GM12878 (cell line): ENCODE data around the gene KLHL25. TPM values are rescaled to one million over a fixed set of nuclear protein-coding genes. Genes with fewer than 3 reads are reported as not detected.

Experiments
- CREB1 ChIP-seq: IDR thresholded peaks from 2 replicates; pipeline ENCODE4 v1.6.1; 2012; ENCODE audit warnings: low read depth, mild to moderate bottlenecking, inconsistent platforms
- EED ChIP-seq: sonication (generic); IDR thresholded peaks from 2 replicates; pipeline ENCODE4 v1.6.1; 2016; ENCODE audit warnings: antibody characterized with exemption, low read depth
- MYC ChIP-seq: IDR thresholded peaks from 2 replicates; pipeline ENCODE4 v1.6.1; 2011; ENCODE audit warnings: mild to moderate bottlenecking, low read length, moderate library complexity, inconsistent platforms; ENCODE audit not compliant: insufficient read depth, insufficient replicate concordance, insufficient read length, severe bottlenecking
- SREBF1 ChIP-seq: IDR thresholded peaks from 2 replicates; pipeline ENCODE4 v1.6.1; 2012; ENCODE audit warnings: mild to moderate bottlenecking, low read length
- TAF1 ChIP-seq: IDR thresholded peaks from 2 replicates; pipeline ENCODE4 v1.6.1; 2011; ENCODE audit warnings: mild to moderate bottlenecking, low read depth, low read length, borderline replicate concordance
- ZNF274 ChIP-seq: IDR thresholded peaks from one replicate; pipeline ENCODE4 v1.8.0; 2011; ENCODE audit not compliant: insufficient read length, insufficient read depth
- polyA plus RNA-seq, 11 experiments: library from polyadenylated mRNA; depleted of rRNA in 4 of 11; unstranded in 6 of 11; stranded (reverse) in 5 of 11; fragments of >200 nt; fragmentation: Nextera tagmentation in 4 of 11; fragmentation: Illumina TruSeq in 1 of 11; extraction: Ambion mirVana in 4 of 11; extraction: Trizol in 1 of 11; gene quantifications; 1 replicate in 1 of 11; 2 replicates in 10 of 11; pipeline versions ENCODE4 v1.2.1 to v1.2.3, GENCODE V29; 2011 to 2016; ENCODE audit warnings: inconsistent platforms in 2 of 11, missing spikeins in 2 of 11, low read depth in 1 of 11
- total RNA-seq, 4 experiments: library from RNA; depleted of rRNA in 3 of 4; stranded (reverse); fragments of >200 nt in 3 of 4; fragmentation: Illumina TruSeq in 1 of 4; extraction: Trizol in 1 of 4; gene quantifications; 2 replicates each; pipeline versions ENCODE4 v1.2.1 to v1.2.3, GENCODE V29; 2013 to 2021
- TF ChIP-seq, protein P1 (sequence below): IDR thresholded peaks from 2 replicates; pipeline ENCODE4 v1.6.1; 2012; ENCODE audit warnings: improper control_type of control experiment, low read depth, low read length; ENCODE audit not compliant: insufficient replicate concordance
- TF ChIP-seq, protein P2 (sequence below): fragments of 450-650 bp; conservative IDR thresholded peaks from 2 replicates; pipeline ENCODE4 v1.6.1; 2017; ENCODE audit warnings: mild to moderate bottlenecking, moderate library complexity
- TF ChIP-seq, protein P3 (sequence below): fragments of 150-350 bp; IDR thresholded peaks from 2 replicates; pipeline ENCODE4 v1.6.1; 2014; ENCODE audit warnings: mild to moderate bottlenecking, low read depth, low read length
- TF ChIP-seq, protein P4 (sequence below): fragments of 450-650 bp; IDR thresholded peaks from 2 replicates; pipeline ENCODE4 v1.6.1; 2017; ENCODE audit warnings: mild to moderate bottlenecking, moderate library complexity
- TF ChIP-seq, protein P5 (sequence below): fragments of 450-650 bp; IDR thresholded peaks from 2 replicates; pipeline ENCODE4 v1.6.1; 2018; ENCODE audit warnings: mild to moderate bottlenecking, low read depth, moderate library complexity; ENCODE audit not compliant: partially characterized antibody

The KLHL25 gene
- total and polyA plus RNA-seq, 10 of the 15 experiments (the other 5 are each of a cell fraction or from before 2014, with no cell fraction given): 0.04 to 3.0 (median 2.1) TPM; not detected in 1

DNA sequence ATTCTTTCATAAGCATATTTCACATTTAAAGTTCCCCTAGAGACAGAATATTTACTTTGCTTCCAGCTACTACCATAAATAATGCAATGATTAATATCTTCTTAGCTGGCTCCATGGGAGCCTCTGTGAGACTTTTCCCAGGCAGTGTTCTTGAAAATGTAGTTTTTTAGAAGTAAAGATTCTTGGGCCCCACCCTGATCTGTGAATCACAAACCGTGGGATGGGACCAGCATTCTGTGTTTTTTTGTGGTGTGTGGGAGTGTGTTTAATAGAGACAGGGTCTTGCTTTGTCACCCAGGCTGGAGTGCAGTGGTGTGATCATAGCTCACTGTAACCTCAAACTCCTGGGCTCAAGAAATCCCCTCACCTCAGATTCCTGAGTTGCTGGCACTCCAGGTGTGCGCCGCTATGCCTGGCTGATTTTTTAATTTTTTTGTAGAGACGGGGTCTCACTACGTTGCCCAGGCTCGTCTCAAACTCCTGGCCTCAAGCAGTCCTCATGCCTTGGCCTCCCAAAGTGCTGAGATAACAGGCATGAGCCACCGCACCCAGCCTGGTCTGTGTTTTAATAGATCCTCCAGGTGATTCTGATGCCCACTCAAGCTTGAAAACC, 83.0 kb downstream of the KLHL25 start (continued):
- TF ChIP-seq, protein P1, sequence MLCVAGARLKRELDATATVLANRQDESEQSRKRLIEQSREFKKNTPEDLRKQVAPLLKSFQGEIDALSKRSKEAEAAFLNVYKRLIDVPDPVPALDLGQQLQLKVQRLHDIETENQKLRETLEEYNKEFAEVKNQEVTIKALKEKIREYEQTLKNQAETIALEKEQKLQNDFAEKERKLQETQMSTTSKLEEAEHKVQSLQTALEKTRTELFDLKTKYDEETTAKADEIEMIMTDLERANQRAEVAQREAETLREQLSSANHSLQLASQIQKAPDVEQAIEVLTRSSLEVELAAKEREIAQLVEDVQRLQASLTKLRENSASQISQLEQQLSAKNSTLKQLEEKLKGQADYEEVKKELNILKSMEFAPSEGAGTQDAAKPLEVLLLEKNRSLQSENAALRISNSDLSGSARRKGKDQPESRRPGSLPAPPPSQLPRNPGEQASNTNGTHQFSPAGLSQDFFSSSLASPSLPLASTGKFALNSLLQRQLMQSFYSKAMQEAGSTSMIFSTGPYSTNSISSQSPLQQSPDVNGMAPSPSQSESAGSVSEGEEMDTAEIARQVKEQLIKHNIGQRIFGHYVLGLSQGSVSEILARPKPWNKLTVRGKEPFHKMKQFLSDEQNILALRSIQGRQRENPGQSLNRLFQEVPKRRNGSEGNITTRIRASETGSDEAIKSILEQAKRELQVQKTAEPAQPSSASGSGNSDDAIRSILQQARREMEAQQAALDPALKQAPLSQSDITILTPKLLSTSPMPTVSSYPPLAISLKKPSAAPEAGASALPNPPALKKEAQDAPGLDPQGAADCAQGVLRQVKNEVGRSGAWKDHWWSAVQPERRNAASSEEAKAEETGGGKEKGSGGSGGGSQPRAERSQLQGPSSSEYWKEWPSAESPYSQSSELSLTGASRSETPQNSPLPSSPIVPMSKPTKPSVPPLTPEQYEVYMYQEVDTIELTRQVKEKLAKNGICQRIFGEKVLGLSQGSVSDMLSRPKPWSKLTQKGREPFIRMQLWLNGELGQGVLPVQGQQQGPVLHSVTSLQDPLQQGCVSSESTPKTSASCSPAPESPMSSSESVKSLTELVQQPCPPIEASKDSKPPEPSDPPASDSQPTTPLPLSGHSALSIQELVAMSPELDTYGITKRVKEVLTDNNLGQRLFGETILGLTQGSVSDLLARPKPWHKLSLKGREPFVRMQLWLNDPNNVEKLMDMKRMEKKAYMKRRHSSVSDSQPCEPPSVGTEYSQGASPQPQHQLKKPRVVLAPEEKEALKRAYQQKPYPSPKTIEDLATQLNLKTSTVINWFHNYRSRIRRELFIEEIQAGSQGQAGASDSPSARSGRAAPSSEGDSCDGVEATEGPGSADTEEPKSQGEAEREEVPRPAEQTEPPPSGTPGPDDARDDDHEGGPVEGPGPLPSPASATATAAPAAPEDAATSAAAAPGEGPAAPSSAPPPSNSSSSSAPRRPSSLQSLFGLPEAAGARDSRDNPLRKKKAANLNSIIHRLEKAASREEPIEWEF: no peak
- TF ChIP-seq TAF1: no peak
- TF ChIP-seq MYC: no peak
- TF ChIP-seq CREB1: no peak
- TF ChIP-seq ZNF274: no peak
- TF ChIP-seq, protein P2, sequence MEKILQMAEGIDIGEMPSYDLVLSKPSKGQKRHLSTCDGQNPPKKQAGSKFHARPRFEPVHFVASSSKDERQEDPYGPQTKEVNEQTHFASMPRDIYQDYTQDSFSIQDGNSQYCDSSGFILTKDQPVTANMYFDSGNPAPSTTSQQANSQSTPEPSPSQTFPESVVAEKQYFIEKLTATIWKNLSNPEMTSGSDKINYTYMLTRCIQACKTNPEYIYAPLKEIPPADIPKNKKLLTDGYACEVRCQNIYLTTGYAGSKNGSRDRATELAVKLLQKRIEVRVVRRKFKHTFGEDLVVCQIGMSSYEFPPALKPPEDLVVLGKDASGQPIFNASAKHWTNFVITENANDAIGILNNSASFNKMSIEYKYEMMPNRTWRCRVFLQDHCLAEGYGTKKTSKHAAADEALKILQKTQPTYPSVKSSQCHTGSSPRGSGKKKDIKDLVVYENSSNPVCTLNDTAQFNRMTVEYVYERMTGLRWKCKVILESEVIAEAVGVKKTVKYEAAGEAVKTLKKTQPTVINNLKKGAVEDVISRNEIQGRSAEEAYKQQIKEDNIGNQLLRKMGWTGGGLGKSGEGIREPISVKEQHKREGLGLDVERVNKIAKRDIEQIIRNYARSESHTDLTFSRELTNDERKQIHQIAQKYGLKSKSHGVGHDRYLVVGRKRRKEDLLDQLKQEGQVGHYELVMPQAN: no peak
- TF ChIP-seq, protein P3, sequence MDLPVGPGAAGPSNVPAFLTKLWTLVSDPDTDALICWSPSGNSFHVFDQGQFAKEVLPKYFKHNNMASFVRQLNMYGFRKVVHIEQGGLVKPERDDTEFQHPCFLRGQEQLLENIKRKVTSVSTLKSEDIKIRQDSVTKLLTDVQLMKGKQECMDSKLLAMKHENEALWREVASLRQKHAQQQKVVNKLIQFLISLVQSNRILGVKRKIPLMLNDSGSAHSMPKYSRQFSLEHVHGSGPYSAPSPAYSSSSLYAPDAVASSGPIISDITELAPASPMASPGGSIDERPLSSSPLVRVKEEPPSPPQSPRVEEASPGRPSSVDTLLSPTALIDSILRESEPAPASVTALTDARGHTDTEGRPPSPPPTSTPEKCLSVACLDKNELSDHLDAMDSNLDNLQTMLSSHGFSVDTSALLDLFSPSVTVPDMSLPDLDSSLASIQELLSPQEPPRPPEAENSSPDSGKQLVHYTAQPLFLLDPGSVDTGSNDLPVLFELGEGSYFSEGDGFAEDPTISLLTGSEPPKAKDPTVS: no peak
- TF ChIP-seq SREBF1: no peak
- peak; percentile 66 for TF ChIP-seq EED
- TF ChIP-seq, protein P4, sequence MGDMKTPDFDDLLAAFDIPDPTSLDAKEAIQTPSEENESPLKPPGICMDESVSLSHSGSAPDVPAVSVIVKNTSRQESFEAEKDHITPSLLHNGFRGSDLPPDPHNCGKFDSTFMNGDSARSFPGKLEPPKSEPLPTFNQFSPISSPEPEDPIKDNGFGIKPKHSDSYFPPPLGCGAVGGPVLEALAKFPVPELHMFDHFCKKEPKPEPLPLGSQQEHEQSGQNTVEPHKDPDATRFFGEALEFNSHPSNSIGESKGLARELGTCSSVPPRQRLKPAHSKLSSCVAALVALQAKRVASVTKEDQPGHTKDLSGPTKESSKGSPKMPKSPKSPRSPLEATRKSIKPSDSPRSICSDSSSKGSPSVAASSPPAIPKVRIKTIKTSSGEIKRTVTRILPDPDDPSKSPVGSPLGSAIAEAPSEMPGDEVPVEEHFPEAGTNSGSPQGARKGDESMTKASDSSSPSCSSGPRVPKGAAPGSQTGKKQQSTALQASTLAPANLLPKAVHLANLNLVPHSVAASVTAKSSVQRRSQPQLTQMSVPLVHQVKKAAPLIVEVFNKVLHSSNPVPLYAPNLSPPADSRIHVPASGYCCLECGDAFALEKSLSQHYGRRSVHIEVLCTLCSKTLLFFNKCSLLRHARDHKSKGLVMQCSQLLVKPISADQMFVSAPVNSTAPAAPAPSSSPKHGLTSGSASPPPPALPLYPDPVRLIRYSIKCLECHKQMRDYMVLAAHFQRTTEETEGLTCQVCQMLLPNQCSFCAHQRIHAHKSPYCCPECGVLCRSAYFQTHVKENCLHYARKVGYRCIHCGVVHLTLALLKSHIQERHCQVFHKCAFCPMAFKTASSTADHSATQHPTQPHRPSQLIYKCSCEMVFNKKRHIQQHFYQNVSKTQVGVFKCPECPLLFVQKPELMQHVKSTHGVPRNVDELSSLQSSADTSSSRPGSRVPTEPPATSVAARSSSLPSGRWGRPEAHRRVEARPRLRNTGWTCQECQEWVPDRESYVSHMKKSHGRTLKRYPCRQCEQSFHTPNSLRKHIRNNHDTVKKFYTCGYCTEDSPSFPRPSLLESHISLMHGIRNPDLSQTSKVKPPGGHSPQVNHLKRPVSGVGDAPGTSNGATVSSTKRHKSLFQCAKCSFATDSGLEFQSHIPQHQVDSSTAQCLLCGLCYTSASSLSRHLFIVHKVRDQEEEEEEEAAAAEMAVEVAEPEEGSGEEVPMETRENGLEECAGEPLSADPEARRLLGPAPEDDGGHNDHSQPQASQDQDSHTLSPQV: peak; percentile 5; the same call in 1 of the 2 replicates
- TF ChIP-seq, protein P5, sequence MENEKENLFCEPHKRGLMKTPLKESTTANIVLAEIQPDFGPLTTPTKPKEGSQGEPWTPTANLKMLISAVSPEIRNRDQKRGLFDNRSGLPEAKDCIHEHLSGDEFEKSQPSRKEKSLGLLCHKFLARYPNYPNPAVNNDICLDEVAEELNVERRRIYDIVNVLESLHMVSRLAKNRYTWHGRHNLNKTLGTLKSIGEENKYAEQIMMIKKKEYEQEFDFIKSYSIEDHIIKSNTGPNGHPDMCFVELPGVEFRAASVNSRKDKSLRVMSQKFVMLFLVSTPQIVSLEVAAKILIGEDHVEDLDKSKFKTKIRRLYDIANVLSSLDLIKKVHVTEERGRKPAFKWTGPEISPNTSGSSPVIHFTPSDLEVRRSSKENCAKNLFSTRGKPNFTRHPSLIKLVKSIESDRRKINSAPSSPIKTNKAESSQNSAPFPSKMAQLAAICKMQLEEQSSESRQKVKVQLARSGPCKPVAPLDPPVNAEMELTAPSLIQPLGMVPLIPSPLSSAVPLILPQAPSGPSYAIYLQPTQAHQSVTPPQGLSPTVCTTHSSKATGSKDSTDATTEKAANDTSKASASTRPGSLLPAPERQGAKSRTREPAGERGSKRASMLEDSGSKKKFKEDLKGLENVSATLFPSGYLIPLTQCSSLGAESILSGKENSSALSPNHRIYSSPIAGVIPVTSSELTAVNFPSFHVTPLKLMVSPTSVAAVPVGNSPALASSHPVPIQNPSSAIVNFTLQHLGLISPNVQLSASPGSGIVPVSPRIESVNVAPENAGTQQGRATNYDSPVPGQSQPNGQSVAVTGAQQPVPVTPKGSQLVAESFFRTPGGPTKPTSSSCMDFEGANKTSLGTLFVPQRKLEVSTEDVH: no peak
